ENCODE measurements around the gene CLIP3.

CLIP3 gene

DNA sequence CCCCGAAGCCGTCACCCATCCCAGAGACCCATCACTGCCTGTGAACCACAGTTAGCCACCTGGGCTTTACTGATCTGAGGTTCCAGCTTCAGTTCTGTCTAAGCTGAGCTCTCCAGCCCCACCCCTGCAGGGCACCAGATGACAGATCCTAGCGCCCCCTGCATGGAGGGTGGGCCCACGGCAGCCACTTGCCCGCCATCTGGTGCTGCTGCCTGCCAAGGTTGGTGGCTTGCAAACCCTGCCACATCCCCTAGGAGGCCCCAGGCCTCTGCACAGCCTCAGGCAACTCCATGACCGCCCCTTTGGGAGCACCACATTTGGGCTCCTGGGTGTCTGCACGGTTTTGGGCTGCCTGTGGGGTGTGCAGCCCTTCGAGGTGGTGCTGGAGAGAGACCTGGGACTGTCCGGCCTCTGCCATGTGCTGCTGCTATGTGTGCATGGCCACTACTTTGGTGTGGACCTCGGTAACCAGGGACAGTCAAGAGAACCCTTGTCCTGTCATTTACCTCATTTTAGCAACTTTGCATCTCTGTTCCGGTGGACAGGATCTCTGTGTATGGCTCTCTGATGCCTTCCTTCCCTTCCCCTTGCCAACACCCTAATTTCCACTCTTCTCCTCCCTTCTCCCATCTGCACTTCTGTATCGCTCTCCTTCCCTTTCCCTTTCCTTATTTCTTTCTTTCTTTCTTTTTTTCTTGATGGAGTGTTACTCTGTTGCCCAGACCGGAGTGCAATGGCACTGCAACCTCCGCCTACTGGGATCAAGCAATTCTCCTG, 55.0 kb downstream of the CLIP3 start:
- FAIRE-seq, result no peak

GRCh38 chr19:35975608-35976214, 57.0 kb downstream of the CLIP3 start:
- no peak for FAIRE-seq

- FAIRE-seq, result no peak
Observed at GRCh38 chr19:35973487-35973886, 59.2 kb downstream of the CLIP3 start.

GRCh38 chr19:35966771-35967170, 65.9 kb downstream of the CLIP3 start:
- no peak for FAIRE-seq
